ENCODE data around the gene COL6A3. TPM values are rescaled to one million over a fixed set of nuclear protein-coding genes. Genes with fewer than 3 reads are reported as not detected.
"Not testable (repeated sequence)": the region's sequence is repeated elsewhere in the genome, so short reads cannot be mapped to it uniquely, and the experiment has no call there.

The COL6A3 gene
- total RNA-seq, 4 donors from 2014 or later: 43.1 to 204 (median 62.4) TPM

DNA sequence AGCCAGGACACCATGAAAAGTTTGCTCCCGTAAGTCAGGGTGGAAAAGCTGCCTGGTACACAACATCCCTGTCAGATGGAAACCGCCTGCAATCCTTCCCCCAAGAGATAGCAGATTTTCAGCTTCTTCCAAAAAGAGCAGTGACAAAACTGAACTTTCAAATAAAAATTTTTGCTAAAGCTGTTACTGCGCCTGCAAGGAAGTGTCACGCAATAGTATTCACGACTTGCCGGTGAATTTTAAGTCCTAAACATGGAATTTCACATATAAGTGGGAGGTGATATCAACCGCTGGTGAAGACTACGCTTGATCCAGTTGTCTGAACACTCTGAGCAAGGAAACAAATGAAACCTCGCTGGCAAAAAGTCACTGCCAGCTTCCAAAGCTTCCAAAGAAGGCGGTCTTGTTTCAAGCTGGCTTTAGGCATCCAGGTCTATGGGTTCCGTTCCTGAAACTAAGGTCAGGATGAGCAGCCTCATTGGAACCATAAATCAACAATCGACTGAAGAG is 2.8 kb downstream of the COL6A3 start:
- TF ChIP-seq POLR2A (IDR thresholded peaks at IDR 0.05): no peak
- TF ChIP-seq, protein P1, sequence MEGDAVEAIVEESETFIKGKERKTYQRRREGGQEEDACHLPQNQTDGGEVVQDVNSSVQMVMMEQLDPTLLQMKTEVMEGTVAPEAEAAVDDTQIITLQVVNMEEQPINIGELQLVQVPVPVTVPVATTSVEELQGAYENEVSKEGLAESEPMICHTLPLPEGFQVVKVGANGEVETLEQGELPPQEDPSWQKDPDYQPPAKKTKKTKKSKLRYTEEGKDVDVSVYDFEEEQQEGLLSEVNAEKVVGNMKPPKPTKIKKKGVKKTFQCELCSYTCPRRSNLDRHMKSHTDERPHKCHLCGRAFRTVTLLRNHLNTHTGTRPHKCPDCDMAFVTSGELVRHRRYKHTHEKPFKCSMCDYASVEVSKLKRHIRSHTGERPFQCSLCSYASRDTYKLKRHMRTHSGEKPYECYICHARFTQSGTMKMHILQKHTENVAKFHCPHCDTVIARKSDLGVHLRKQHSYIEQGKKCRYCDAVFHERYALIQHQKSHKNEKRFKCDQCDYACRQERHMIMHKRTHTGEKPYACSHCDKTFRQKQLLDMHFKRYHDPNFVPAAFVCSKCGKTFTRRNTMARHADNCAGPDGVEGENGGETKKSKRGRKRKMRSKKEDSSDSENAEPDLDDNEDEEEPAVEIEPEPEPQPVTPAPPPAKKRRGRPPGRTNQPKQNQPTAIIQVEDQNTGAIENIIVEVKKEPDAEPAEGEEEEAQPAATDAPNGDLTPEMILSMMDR (IDR thresholded peaks at IDR 0.05): no peak
- WGBS, 2 donors: 62 to 65% methylated on average over 12 of the region's 12 CpGs
- intact Hi-C loops (cut with DNase I; ENCODE audit: low total_unique reads): no loop called here
- no peak for DNase-seq (ENCODE audit: low spot score in 2 of 2)
- peak overlapping the region; percentile 42 for H3K4me3 ChIP-seq (ENCODE audit: low read depth, poor library complexity, severe bottlenecking)

DNA sequence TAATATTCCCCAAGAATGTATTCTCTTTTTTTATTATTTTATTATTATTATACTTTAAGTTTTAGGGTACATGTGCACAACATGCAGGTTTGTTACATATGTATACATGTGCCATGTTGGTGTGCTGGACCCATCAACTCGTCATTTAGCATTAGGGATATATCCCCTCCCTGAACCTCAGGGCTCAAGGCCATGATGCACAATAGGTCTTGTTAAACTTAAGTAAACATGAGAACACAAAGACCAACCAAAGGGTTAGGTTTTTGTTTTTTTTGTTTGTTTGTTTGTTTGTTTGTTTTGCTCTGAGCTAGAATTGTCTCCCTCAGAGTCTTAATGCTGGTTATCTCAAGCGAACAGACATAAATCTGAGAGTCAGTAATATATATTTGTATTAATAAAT is 4.7 kb downstream of the COL6A3 start:
- WGBS, 2 donors: 78 to 87% methylated on average over 2 of the region's 2 CpGs
- not testable (repeated sequence) for H3K4me3 ChIP-seq (ENCODE audit: low read depth, poor library complexity, severe bottlenecking); DNase-seq (ENCODE audit: low spot score in 2 of 2)
- intact Hi-C loops (cut with DNase I; ENCODE audit: low total_unique reads): loop anchor here (10.0 kb wide), 1 partner anchor 234 kb away; no protein-coding TSS in a partner anchor

DNA sequence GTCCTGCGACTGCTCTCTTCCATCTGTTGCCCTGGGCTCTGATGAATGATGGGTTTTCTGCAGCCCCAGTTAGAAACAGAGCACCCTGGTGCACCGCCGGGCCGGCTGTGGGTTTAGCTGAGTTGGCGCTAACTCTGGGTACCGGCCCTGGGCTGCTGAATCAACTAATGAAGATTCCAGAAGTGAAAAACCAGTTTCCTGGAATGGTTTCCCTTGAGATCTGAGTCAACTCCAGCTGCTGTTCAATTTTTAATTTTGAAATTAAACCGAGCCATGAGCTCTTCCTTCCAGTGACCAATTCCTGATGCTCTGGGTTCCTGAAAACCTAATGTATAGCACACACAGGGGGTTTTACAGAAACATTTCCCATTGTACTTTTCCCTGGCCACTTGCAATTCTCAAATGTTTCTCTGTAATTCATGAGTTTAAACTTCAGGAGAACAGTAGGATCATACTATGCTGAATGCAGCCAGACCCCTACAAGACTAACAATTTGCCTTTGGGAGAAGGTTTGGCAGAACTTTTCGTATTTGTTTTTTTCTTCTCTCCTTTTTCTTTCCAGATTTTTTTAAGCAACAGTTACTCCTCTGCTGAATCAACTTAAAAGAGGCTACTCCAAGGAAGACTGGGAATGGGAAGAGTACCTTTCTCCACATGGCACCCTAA is 5.5 kb downstream of the COL6A3 start:
- no peak overlapping the region for H3K4me3 ChIP-seq (ENCODE audit: low read depth, poor library complexity, severe bottlenecking)
- intact Hi-C loops (cut with DNase I; ENCODE audit: low total_unique reads): loop anchor here (10.0 kb wide), 1 partner anchor 234 kb away; no protein-coding TSS in a partner anchor
- no peak for TF ChIP-seq POLR2A (IDR thresholded peaks at IDR 0.05)
- TF ChIP-seq, protein P1 (IDR thresholded peaks at IDR 0.05): no peak
- no peak for DNase-seq (ENCODE audit: low spot score in 2 of 2)
- 19 to 31% methylated on average over 8 of the region's 8 CpGs for WGBS, 2 donors

DNA sequence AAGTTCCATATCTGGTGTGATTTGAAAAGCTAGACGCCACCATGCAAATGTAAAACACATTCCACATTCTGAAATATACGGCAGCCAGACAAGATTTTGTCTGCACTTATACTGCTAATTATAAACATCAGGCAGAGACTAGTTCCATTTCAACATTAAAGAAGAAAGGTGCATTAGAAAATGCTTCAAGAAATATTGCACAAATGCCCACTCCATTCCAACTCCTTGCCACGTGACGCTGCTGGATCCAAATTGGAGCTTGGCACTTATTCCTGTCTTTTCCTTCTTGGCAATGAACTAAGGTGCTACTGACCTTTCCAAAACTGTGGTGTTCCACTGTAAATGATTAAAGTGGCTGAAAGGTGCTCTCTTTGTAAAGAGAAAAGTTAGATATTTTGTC is 6.3 kb downstream of the COL6A3 start:
- intact Hi-C loops (cut with DNase I; ENCODE audit: low total_unique reads): loop anchor here (10.0 kb wide), 1 partner anchor 233 kb away; no protein-coding TSS in a partner anchor
- WGBS, 2 donors: 36 to 39% methylated on average over 4 of the region's 4 CpGs
- no peak for DNase-seq (ENCODE audit: low spot score in 2 of 2)
- TF ChIP-seq, protein P1 (IDR thresholded peaks at IDR 0.05): no peak
- TF ChIP-seq POLR2A (IDR thresholded peaks at IDR 0.05): no peak
- no peak overlapping the region for H3K4me3 ChIP-seq (ENCODE audit: low read depth, poor library complexity, severe bottlenecking)

DNA sequence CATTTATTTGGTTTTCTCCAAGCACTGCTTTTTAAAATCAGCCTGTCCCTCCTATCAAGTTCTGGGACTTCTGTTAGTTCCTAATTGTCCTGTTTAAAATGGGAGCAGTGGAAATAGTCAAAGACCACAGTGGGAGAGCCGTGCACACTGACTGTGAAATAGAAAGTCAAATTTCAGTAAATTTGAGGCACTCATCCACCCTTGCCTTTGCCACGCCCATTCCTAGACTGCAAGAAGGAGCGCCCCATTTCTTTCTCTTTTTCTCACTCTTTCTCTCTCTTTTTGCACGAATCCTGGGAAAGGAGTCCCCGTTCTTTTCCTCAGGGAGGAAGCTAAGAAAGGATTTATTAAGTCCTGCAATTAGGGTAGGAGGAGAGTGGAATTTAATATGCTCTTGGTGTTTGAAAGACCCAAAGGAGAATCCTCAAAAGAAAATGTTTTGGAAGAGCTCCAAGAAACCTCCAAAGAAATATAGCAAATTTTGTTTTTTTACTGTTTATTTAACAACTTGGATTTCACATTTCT is 7.5 kb downstream of the COL6A3 start:
- DNase-seq (ENCODE audit: low spot score in 2 of 2): no peak
- intact Hi-C loops (cut with DNase I; ENCODE audit: low total_unique reads): loop anchor here (10.0 kb wide), 1 partner anchor 232 kb away; no protein-coding TSS in a partner anchor
- WGBS, 2 donors: 68 to 78% methylated on average over 5 of the region's 5 CpGs
- TF ChIP-seq, protein P1 (IDR thresholded peaks at IDR 0.05): no peak
- TF ChIP-seq POLR2A (IDR thresholded peaks at IDR 0.05): no peak
- H3K4me3 ChIP-seq (ENCODE audit: low read depth, poor library complexity, severe bottlenecking): no peak overlapping the region

DNA sequence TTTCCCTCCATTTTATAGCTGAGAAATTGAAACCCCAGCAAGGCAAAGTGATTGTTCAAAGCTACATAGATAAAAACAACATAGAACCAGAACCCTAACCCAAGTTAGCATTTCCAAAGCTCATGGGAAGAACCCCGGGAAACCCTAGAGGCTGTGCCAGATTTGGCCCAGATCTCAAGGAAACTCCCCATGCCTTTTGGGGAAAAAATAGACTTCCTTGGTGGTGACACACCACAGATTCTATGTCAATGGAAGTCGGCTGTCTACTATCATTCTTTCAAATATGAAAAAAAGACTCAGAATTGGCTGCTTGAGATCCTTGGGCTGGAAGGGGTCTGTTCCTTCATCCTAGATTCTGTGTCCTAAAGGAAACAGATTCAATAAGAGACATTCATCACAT is 8.4 kb downstream of the COL6A3 start:
- intact Hi-C loops (cut with DNase I; ENCODE audit: low total_unique reads): loop anchor here (10.0 kb wide), 1 partner anchor 231 kb away; no protein-coding TSS in a partner anchor
- DNase-seq (ENCODE audit: low spot score in 2 of 2): no peak
- whole genome bisulfite sequencing, 2 donors: 54 to 70% methylated on average over 2 of the region's 2 CpGs
- no peak overlapping the region for H3K4me3 ChIP-seq (ENCODE audit: low read depth, poor library complexity, severe bottlenecking)
- TF ChIP-seq, protein P1 (IDR thresholded peaks at IDR 0.05): no peak
- no peak for TF ChIP-seq POLR2A (IDR thresholded peaks at IDR 0.05)

Measured in lower leg skin (tissue), 4 donors.